ENCODE data around the gene CHPF2. TPM values are rescaled to one million over a fixed set of nuclear protein-coding genes. Genes with fewer than 3 reads are reported as not detected.

Gene CHPF2
- polyA plus RNA-seq, 3 donors, result 34.4 to 38.0 (median 36.0) TPM

DNA sequence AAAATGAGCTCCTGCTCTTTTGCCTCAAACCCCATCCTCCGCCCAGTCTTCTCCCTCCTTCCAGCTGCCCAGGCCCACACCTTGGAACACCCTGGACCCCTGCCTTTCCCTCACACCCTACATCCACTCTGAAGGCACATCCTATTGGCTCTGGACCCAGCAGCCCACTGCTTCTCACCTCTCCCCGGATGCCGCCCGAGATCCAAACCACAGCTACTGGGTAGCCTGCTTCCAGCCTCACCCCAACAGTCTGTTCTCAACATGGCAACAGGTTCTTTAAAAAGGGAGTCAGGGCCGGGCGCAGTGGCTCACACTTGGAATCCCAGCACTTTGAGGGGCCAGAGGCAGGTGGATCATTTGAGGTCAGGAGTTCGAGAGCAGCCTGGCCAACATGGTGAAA, 25.7 kb downstream of the CHPF2 start:
- peaks cover 15 to 56% of the 10 kb centered on the region in 2 donors for H3K36me3 Mint-ChIP-seq
- Histone ChIP-seq H3K27me3 (ENCODE audit: control insufficient read depth in 2 of 2, insufficient read depth in 2 of 2, low read length in 2 of 2) (peaks cover 3 to 14% of the 10 kb centered on the region in 2 donors), H2AFZ (ENCODE audit: insufficient read depth, low read depth, low read length, poor library complexity, severe bottlenecking) (no peak overlapping the region), H3K4me2 (replicated peaks; ENCODE audit: extremely low read depth, low read length, poor library complexity, severe bottlenecking) (no peak overlapping the region), H3K79me2 (ENCODE audit: insufficient read depth, low read length) (no peaks in the 10 kb centered on the region), H3K4me3 (replicated peaks in 1 of 3; ENCODE audit: low read depth in 2 of 3, low read length in 3 of 3) (no peak overlapping the region), H3K4me1 (ENCODE audit: control insufficient read depth in 1 of 2, insufficient read depth in 2 of 2, low read length in 2 of 2) (no peaks in the 10 kb centered on the region), H3K27ac (ENCODE audit: low read depth in 1 of 2, low read length in 2 of 2) (no peak overlapping the region), H3K9ac (ENCODE audit: insufficient read depth, low read length, poor library complexity, severe bottlenecking) (no peak overlapping the region), H3K36me3 (replicated peaks in 1 of 2; ENCODE audit: control insufficient read depth in 1 of 2, insufficient read depth in 2 of 2, low read length in 2 of 2) (no peaks in the 10 kb centered on the region), H3K9me3 (replicated peaks in 1 of 2; ENCODE audit: control insufficient read depth in 1 of 2, insufficient read depth in 1 of 2, low read length in 2 of 2) (no peaks in the 10 kb centered on the region), H4K20me1 (ENCODE audit: insufficient read depth, low read length) (peaks cover 83% of the 10 kb centered on the region)
- DNase-seq, result no peak
- peaks cover 0 to 4% (median 2%) of the 10 kb centered on the region in 7 donors for H3K9me3 Mint-ChIP-seq
- H3K27me3 Mint-ChIP-seq (ENCODE audit: low read depth in 3 of 3), result peaks cover 25 to 41% (median 35%) of the 10 kb centered on the region in 3 donors
- peaks cover 5% of the 10 kb centered on the region for H3K4me1 Mint-ChIP-seq
- H3K27ac Mint-ChIP-seq, result peak overlapping the region in 1 of 7 donors; percentile 37
- H3K4me3 Mint-ChIP-seq, result no peak overlapping the region
- 96% methylated on average over 7 of the region's 7 CpGs for WGBS (ENCODE audit: insufficient coverage)
- TF ChIP-seq, protein P1, sequence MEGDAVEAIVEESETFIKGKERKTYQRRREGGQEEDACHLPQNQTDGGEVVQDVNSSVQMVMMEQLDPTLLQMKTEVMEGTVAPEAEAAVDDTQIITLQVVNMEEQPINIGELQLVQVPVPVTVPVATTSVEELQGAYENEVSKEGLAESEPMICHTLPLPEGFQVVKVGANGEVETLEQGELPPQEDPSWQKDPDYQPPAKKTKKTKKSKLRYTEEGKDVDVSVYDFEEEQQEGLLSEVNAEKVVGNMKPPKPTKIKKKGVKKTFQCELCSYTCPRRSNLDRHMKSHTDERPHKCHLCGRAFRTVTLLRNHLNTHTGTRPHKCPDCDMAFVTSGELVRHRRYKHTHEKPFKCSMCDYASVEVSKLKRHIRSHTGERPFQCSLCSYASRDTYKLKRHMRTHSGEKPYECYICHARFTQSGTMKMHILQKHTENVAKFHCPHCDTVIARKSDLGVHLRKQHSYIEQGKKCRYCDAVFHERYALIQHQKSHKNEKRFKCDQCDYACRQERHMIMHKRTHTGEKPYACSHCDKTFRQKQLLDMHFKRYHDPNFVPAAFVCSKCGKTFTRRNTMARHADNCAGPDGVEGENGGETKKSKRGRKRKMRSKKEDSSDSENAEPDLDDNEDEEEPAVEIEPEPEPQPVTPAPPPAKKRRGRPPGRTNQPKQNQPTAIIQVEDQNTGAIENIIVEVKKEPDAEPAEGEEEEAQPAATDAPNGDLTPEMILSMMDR (IDR thresholded peaks at IDR 0.05), result no peak
- intact Hi-C loops (cut with micrococcal nuclease), result no loop called here

DNA sequence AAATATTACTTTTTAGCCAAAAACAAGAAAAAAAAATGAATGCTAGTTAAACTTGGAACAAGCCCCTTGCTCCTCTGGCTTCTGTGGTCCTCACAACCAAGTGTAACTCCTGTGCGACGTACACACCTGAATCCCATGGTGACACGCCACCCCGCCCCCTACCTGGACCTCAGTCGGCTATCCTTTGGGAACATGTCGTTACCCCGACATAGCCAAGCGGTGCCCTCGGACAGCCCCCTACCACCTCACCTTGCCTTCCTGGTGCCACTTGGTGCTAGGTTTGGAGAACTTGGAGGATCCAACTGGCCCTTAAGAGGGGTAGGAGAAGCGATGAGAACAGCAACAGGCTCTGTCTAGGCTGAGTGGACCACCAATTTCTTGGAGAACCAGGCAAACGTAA, 28.2 kb downstream of the CHPF2 start:
- TF ChIP-seq, protein P1 (IDR thresholded peaks at IDR 0.05), result no peak
- peaks cover 10 to 21% (median 17%) of the 10 kb centered on the region in 3 donors for H3K27me3 Mint-ChIP-seq (ENCODE audit: low read depth in 3 of 3)
- DNase-seq, result no peak

More for the DNA sequence above, 28.2 kb downstream of the CHPF2 start:
- no peaks in the 10 kb centered on the region for H3K4me1 ChIP-seq (ENCODE audit: control insufficient read depth in 1 of 2, insufficient read depth in 2 of 2, low read length in 2 of 2)
- no peak overlapping the region for H3K4me3 ChIP-seq (replicated peaks in 1 of 3; ENCODE audit: low read depth in 2 of 3, low read length in 3 of 3)
- no peak overlapping the region for H3K4me2 ChIP-seq (replicated peaks; ENCODE audit: extremely low read depth, low read length, poor library complexity, severe bottlenecking)
- WGBS (ENCODE audit: insufficient coverage), result 100% methylated on average over 8 of the region's 11 CpGs
- H3K36me3 ChIP-seq (replicated peaks in 1 of 2; ENCODE audit: control insufficient read depth in 1 of 2, insufficient read depth in 2 of 2, low read length in 2 of 2), result no peaks in the 10 kb centered on the region
- H3K9me3 ChIP-seq (replicated peaks in 1 of 2; ENCODE audit: control insufficient read depth in 1 of 2, insufficient read depth in 1 of 2, low read length in 2 of 2), result no peaks in the 10 kb centered on the region
- no peak overlapping the region for H3K27ac Mint-ChIP-seq
- H3K36me3 Mint-ChIP-seq, result peaks cover 13 to 35% of the 10 kb centered on the region in 2 donors
- H3K4me1 Mint-ChIP-seq, result peaks cover 5% of the 10 kb centered on the region
- H3K4me3 Mint-ChIP-seq, result no peak overlapping the region
- no peak overlapping the region for H2AFZ ChIP-seq (ENCODE audit: insufficient read depth, low read depth, low read length, poor library complexity, severe bottlenecking)
- intact Hi-C loops (cut with micrococcal nuclease), result no loop called here
- H3K27me3 ChIP-seq (ENCODE audit: control insufficient read depth in 2 of 2, insufficient read depth in 2 of 2, low read length in 2 of 2), result no peaks in the 10 kb centered on the region
- no peak overlapping the region for H3K9ac ChIP-seq (ENCODE audit: insufficient read depth, low read length, poor library complexity, severe bottlenecking)
- H3K79me2 ChIP-seq (ENCODE audit: insufficient read depth, low read length), result no peaks in the 10 kb centered on the region
- peaks cover 0 to 2% (median 2%) of the 10 kb centered on the region in 7 donors for H3K9me3 Mint-ChIP-seq
- no peak overlapping the region for H3K27ac ChIP-seq (ENCODE audit: low read depth in 1 of 2, low read length in 2 of 2)
- peaks cover 71% of the 10 kb centered on the region for H4K20me1 ChIP-seq (ENCODE audit: insufficient read depth, low read length)

All from CD14-positive monocyte (primary cell).